H9 (cell line): ENCODE results near the gene ST6GALNAC3. TPM values are rescaled to one million over a fixed set of nuclear protein-coding genes. Genes with fewer than 3 reads are reported as not detected.

Experiments
- DNase-seq: peaks from one replicate; pipeline ENCODE4 v3.0.0-alpha.2; 2017
- H2AFZ ChIP-seq: one replicate; pipeline ENCODE4 v1.6.1; 2013; ENCODE audit warnings: mild to moderate bottlenecking, low read length, control low read depth, moderate library complexity
- H2AK5ac ChIP-seq: 2 replicates; pipeline ENCODE4 v1.6.1; 2013; ENCODE audit warnings: low read length, control low read depth, mixed read lengths; ENCODE audit not compliant: insufficient read length
- H2BK120ac ChIP-seq: one replicate; pipeline ENCODE4 v1.6.1; 2013; ENCODE audit warnings: low read depth, mild to moderate bottlenecking, low read length, control low read depth, inconsistent platforms; ENCODE audit not compliant: poor library complexity, severe bottlenecking
- H2BK12ac ChIP-seq: 2 replicates; pipeline ENCODE4 v1.6.1; 2013; ENCODE audit warnings: low read length, control low read depth, mixed read lengths, low read depth; ENCODE audit not compliant: insufficient read length
- H2BK15ac ChIP-seq: 2 replicates; pipeline ENCODE4 v1.6.1; 2013; ENCODE audit warnings: low read depth, low read length, control low read depth
- H2BK20ac ChIP-seq: one replicate; pipeline ENCODE4 v1.6.1; 2013; ENCODE audit warnings: low read depth, mild to moderate bottlenecking, low read length, control low read depth, inconsistent platforms; ENCODE audit not compliant: poor library complexity, severe bottlenecking
- H2BK5ac ChIP-seq: 2 replicates; pipeline ENCODE4 v1.6.1; 2013; ENCODE audit warnings: low read length, control low read depth, mixed read lengths; ENCODE audit not compliant: insufficient read length
- H3K14ac ChIP-seq: 2 replicates; pipeline ENCODE4 v1.6.1; 2013; ENCODE audit warnings: low read length, control low read depth; ENCODE audit not compliant: insufficient read depth
- H3K18ac ChIP-seq: 2 replicates; pipeline ENCODE4 v1.6.1; 2013; ENCODE audit warnings: low read depth, mild to moderate bottlenecking, mixed read lengths, low read length, control low read depth; ENCODE audit not compliant: insufficient read length
- H3K23ac ChIP-seq: 2 replicates; pipeline ENCODE4 v1.6.1; 2013; ENCODE audit warnings: low read length, control low read depth, mixed read lengths, low read depth; ENCODE audit not compliant: insufficient read length
- H3K23me2 ChIP-seq: 2 replicates; pipeline ENCODE4 v1.6.1; 2013; ENCODE audit warnings: low read depth, mild to moderate bottlenecking, mixed read lengths, low read length, control low read depth; ENCODE audit not compliant: insufficient read length, poor library complexity, severe bottlenecking
- H3K27ac ChIP-seq: 2 replicates; pipeline ENCODE4 v1.5.1; 2013; ENCODE audit warnings: low read length, control low read depth, mixed read lengths, low read depth; ENCODE audit not compliant: insufficient read length
- H3K27me3 ChIP-seq: 2 replicates; pipeline ENCODE4 v1.6.1; 2013; ENCODE audit warnings: low read length, control low read depth, inconsistent platforms; ENCODE audit not compliant: insufficient read depth
- H3K4ac ChIP-seq: 2 replicates; pipeline ENCODE4 v1.6.1; 2013; ENCODE audit warnings: low read depth, mild to moderate bottlenecking, control low read depth, inconsistent platforms, low read length, moderate library complexity
- H3K4me1 ChIP-seq: 2 replicates; pipeline ENCODE4 v1.6.1; 2013; ENCODE audit warnings: low read length, control low read depth, inconsistent platforms; ENCODE audit not compliant: insufficient read depth
- H3K4me2 ChIP-seq: 2 replicates; pipeline ENCODE4 v1.6.1; 2013; ENCODE audit warnings: low read length, control low read depth, mixed read lengths; ENCODE audit not compliant: insufficient read length, insufficient read depth
- H3K56ac ChIP-seq: 2 replicates; pipeline ENCODE4 v1.6.1; 2013; ENCODE audit warnings: low read depth, mild to moderate bottlenecking, mixed read lengths, low read length, control low read depth; ENCODE audit not compliant: insufficient read length
- H3K79me1 ChIP-seq: 2 replicates; pipeline ENCODE4 v1.6.1; 2013; ENCODE audit warnings: low read depth, mild to moderate bottlenecking, moderate library complexity, low read length, control low read depth, inconsistent platforms; ENCODE audit not compliant: insufficient read depth, poor library complexity, severe bottlenecking
- H3K79me2 ChIP-seq: 2 replicates; pipeline ENCODE4 v1.6.1; 2013; ENCODE audit warnings: low read length, control low read depth, inconsistent platforms; ENCODE audit not compliant: insufficient read depth
- H3K9ac ChIP-seq: 2 replicates; pipeline ENCODE4 v1.6.1; 2013; ENCODE audit warnings: low read length, control low read depth, mixed read lengths; ENCODE audit not compliant: insufficient read length; ENCODE audit errors: extremely low read depth
- H3K9me3 ChIP-seq: one replicate; pipeline ENCODE4 v1.6.1; 2013; ENCODE audit warnings: low read depth, low read length, inconsistent platforms; ENCODE audit not compliant: control insufficient read depth
- H3T11ph ChIP-seq: one replicate; pipeline ENCODE4 v1.6.1; 2013; ENCODE audit warnings: mild to moderate bottlenecking, low read length, control low read depth, inconsistent platforms
- H4K20me1 ChIP-seq: one replicate; pipeline ENCODE4 v1.6.1; 2013; ENCODE audit not compliant: control insufficient read depth, insufficient read length, insufficient read depth
- H4K5ac ChIP-seq: 2 replicates; pipeline ENCODE4 v1.6.1; 2013; ENCODE audit warnings: low read depth, mild to moderate bottlenecking, mixed read lengths, low read length, control low read depth; ENCODE audit not compliant: insufficient read length
- H4K8ac ChIP-seq: replicated peaks from 2 replicates; pipeline ENCODE4 v1.6.1; 2013; ENCODE audit warnings: low read length, control low read depth, mixed read lengths, low read depth; ENCODE audit not compliant: insufficient read length
- H4K91ac ChIP-seq: 2 replicates; pipeline ENCODE4 v1.6.1; 2013; ENCODE audit warnings: low read depth, mild to moderate bottlenecking, moderate library complexity, mixed read lengths, low read length, control low read depth; ENCODE audit not compliant: insufficient read length
- H3K27ac Mint-ChIP-seq, 3 experiments: 2 replicates in 2 of 3; 3 replicates in 1 of 3; pipeline ENCODE4 v1.8.0; 2020 to 2021; ENCODE audit warnings: mixed read lengths in 3 of 3, mild to moderate bottlenecking in 1 of 3, moderate library complexity in 1 of 3
- H3K27me3 Mint-ChIP-seq: 2 replicates; pipeline ENCODE4 v1.8.0; 2021; ENCODE audit warnings: low read depth, mild to moderate bottlenecking, moderate library complexity, mixed read lengths
- H3K36me3 Mint-ChIP-seq, 3 experiments: 2 replicates in 2 of 3; 3 replicates in 1 of 3; pipeline ENCODE4 v1.8.0; 2020 to 2021; ENCODE audit warnings: low read depth in 3 of 3, mixed read lengths in 3 of 3; ENCODE audit not compliant: insufficient read depth in 1 of 3
- H3K4me1 Mint-ChIP-seq, 2 experiments: 2 replicates each; pipeline ENCODE4 v1.8.0; 2020; ENCODE audit warnings: mixed read lengths in 2 of 2
- H3K4me3 Mint-ChIP-seq, 2 experiments: 2 replicates in 1 of 2; 3 replicates in 1 of 2; pipeline ENCODE4 v1.8.0; 2020 to 2021; ENCODE audit warnings: mild to moderate bottlenecking in 2 of 2, mixed read lengths in 2 of 2, moderate library complexity in 1 of 2
- H3K9me3 Mint-ChIP-seq, 2 experiments: 2 replicates in 1 of 2; 3 replicates in 1 of 2; pipeline ENCODE4 v1.8.0; 2020; ENCODE audit warnings: mild to moderate bottlenecking in 2 of 2, mixed read lengths in 2 of 2, moderate library complexity in 1 of 2
- WGBS: extraction: QIAGEN DNeasy Blood & Tissue Kit; methylation state at CpG from one replicate; pipeline ENCODE4 v1.1.7; 2013; ENCODE audit warnings: missing lambda C conversion rate, low lambda C conversion rate, mixed read lengths; ENCODE audit not compliant: insufficient read length; ENCODE audit errors: extremely low coverage; 5-methylcytosine and 5-hydroxymethylcytosine counted together
- total RNA-seq: library from RNA; stranded (reverse); gene quantifications from 2 replicates; pipeline ENCODE4 v1.2.1, GENCODE V29; 2021
- TF ChIP-seq, protein P1 (sequence below): fragments of 200-600 bp; sonication (generic); conservative IDR thresholded peaks from 3 replicates; pipeline ENCODE4 v1.8.0; 2021; ENCODE audit warnings: antibody characterized with exemption, mild to moderate bottlenecking

The ST6GALNAC3 gene
- total RNA-seq, 1 experiment from 2014 or later: 11.2 TPM

DNA sequence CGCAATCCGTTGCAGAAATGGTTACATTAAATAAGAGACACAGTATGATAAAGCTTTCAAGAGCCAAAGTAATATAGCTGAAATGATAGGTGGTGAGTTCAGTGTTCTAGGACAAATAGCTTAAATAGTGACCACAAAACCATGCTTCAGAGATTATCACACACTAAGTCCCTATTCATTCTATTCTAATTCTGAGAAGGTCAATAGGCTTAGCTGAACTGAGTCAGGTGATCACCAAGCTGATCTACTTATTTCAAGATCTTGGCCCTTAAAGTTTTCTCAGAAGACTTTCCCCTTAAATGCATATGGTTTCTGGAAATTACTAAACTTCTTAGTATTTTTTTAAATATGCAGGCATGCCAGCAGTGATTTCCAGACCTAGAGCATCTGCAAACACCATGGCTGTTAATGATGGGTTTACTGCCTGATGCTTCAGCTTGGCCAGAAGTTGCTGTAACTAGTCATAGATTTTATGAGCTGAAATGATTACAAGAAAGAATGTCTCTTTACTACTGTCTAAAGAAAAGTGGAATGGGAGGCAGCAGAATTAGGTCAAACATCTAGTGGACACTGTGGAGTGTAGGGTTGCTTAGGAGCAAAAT lies 242.9 kb downstream of the ST6GALNAC3 start:
- H3K27ac Mint-ChIP-seq: no peak overlapping the region; a peak in 1 of 7 replicates
- peaks cover 0 to 8% (median 0%) of the 10 kb centered on the region in 3 experiments; a peak in 3 of 7 replicates for H3K36me3 Mint-ChIP-seq
- peaks cover 21 to 34% of the 10 kb centered on the region in 2 experiments for H3K4me1 Mint-ChIP-seq
- H3K4me3 Mint-ChIP-seq: no peak overlapping the region
- H3K79me2 ChIP-seq: no peaks in the 10 kb centered on the region
- no peak overlapping the region for H3T11ph ChIP-seq
- no peak overlapping the region for H2BK20ac ChIP-seq
- no peaks in the 10 kb centered on the region for H3K9me3 ChIP-seq
- no CpG with 5 or more reads among the region's 2 CpGs for WGBS
- H3K4me2 ChIP-seq: no peak overlapping the region
- H2AFZ ChIP-seq: no peak overlapping the region
- H3K23me2 ChIP-seq: no peaks in the 10 kb centered on the region
- no peak overlapping the region for H3K56ac ChIP-seq
- no peak overlapping the region for H4K91ac ChIP-seq
- TF ChIP-seq, protein P1, sequence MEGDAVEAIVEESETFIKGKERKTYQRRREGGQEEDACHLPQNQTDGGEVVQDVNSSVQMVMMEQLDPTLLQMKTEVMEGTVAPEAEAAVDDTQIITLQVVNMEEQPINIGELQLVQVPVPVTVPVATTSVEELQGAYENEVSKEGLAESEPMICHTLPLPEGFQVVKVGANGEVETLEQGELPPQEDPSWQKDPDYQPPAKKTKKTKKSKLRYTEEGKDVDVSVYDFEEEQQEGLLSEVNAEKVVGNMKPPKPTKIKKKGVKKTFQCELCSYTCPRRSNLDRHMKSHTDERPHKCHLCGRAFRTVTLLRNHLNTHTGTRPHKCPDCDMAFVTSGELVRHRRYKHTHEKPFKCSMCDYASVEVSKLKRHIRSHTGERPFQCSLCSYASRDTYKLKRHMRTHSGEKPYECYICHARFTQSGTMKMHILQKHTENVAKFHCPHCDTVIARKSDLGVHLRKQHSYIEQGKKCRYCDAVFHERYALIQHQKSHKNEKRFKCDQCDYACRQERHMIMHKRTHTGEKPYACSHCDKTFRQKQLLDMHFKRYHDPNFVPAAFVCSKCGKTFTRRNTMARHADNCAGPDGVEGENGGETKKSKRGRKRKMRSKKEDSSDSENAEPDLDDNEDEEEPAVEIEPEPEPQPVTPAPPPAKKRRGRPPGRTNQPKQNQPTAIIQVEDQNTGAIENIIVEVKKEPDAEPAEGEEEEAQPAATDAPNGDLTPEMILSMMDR: no peak
- no peaks in the 10 kb centered on the region for H3K79me1 ChIP-seq
- H3K27me3 Mint-ChIP-seq: no peaks in the 10 kb centered on the region
- H3K27ac ChIP-seq: no peak overlapping the region
- H3K4ac ChIP-seq: no peak overlapping the region
- no peak overlapping the region for H3K18ac ChIP-seq
- H4K8ac ChIP-seq: no peak overlapping the region
- no peak overlapping the region for H3K23ac ChIP-seq
- H4K20me1 ChIP-seq: no peaks in the 10 kb centered on the region
- DNase-seq: no peak
- H3K9ac ChIP-seq: no peak overlapping the region
- no peak overlapping the region for H2BK15ac ChIP-seq
- no peak overlapping the region for H2BK12ac ChIP-seq
- H3K4me1 ChIP-seq: peaks cover 2% of the 10 kb centered on the region; the same call in 1 of the 2 replicates
- no peak overlapping the region for H2AK5ac ChIP-seq
- H2BK5ac ChIP-seq: no peak overlapping the region
- H4K5ac ChIP-seq: no peak overlapping the region
- no peaks in the 10 kb centered on the region for H3K9me3 Mint-ChIP-seq
- H3K27me3 ChIP-seq: no peaks in the 10 kb centered on the region
- no peak overlapping the region for H3K14ac ChIP-seq
- no peak overlapping the region for H2BK120ac ChIP-seq
